Measurements from ENCODE around the gene PLCL2. TPM values are rescaled to one million over a fixed set of nuclear protein-coding genes. Genes with fewer than 3 reads are reported as not detected.

The PLCL2 gene
- total and polyA plus RNA-seq, 2 donors (not counting 1 experiment from before 2014, with no cell fraction given) = 21.7 to 55.2 TPM

DNA sequence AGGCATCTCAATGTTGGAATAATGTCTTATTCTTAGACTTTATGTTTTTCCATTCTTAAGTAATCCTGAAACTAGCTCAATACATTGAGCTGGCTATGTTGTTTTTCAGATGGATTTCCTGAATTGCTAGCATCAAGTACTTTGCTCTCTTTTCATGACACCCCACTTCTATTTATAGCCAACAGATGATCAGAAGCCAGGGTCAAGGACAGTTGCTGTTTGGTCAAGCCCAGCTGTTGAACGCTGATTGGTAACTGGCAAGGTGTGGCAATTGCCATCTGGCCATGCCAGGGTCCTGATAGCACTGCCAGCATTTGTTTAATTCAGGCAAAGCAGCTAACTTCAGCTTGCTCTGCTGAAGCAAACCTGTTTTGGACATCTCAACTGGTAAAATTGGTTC is 46.2 kb upstream of the PLCL2 start:
- TF ChIP-seq, protein P1, sequence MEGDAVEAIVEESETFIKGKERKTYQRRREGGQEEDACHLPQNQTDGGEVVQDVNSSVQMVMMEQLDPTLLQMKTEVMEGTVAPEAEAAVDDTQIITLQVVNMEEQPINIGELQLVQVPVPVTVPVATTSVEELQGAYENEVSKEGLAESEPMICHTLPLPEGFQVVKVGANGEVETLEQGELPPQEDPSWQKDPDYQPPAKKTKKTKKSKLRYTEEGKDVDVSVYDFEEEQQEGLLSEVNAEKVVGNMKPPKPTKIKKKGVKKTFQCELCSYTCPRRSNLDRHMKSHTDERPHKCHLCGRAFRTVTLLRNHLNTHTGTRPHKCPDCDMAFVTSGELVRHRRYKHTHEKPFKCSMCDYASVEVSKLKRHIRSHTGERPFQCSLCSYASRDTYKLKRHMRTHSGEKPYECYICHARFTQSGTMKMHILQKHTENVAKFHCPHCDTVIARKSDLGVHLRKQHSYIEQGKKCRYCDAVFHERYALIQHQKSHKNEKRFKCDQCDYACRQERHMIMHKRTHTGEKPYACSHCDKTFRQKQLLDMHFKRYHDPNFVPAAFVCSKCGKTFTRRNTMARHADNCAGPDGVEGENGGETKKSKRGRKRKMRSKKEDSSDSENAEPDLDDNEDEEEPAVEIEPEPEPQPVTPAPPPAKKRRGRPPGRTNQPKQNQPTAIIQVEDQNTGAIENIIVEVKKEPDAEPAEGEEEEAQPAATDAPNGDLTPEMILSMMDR (IDR thresholded peaks at IDR 0.05) = no peak
- no peak for TF ChIP-seq EZH2 (IDR thresholded peaks at IDR 0.05; ENCODE audit: borderline replicate concordance, insufficient read depth, low read depth, low read length, poor library complexity, severe bottlenecking)
- peaks cover 35 to 36% of the 10 kb centered on the region in 2 donors for H3K4me1 ChIP-seq (ENCODE audit: control insufficient read depth in 2 of 2, insufficient read depth in 2 of 2, low read length in 2 of 2)
- Mint-ChIP-seq H3K27me3 (no peaks in the 10 kb centered on the region), H3K27ac (peak overlapping the region; percentile 12), H3K4me1 (peaks cover 50% of the 10 kb centered on the region), H3K9me3 (ENCODE audit: insufficient read depth) (no peaks in the 10 kb centered on the region), H3K4me3 (no peak overlapping the region)
- no peaks in the 10 kb centered on the region for H3K79me2 ChIP-seq (ENCODE audit: control insufficient read depth, insufficient read depth, low read length)
- no peak overlapping the region for H3K4me3 ChIP-seq (ENCODE audit: control extremely low read depth in 1 of 5, extremely low read depth in 1 of 5, insufficient read depth in 1 of 5, low read depth in 2 of 5, low read length in 4 of 5)
- no peaks in the 10 kb centered on the region for H3K27me3 ChIP-seq (replicated peaks in 1 of 4; ENCODE audit: control extremely low read depth in 1 of 4, control insufficient read depth in 3 of 4, insufficient read depth in 4 of 4, low read length in 3 of 4)
- intact Hi-C loops (cut with micrococcal nuclease) = no loop called here
- no peak for DNase-seq
- no peaks in the 10 kb centered on the region for H3K36me3 ChIP-seq (replicated peaks in 1 of 2; ENCODE audit: control extremely low read depth in 1 of 2, control insufficient read depth in 1 of 2, extremely low read depth in 1 of 2, insufficient read depth in 2 of 2, low read length in 1 of 2)
- no peak overlapping the region for H3K9ac ChIP-seq (ENCODE audit: low read length)
- no peaks in the 10 kb centered on the region for H3K9me3 ChIP-seq (ENCODE audit: control extremely low read depth in 1 of 3, control insufficient read depth in 2 of 3, insufficient read depth in 1 of 3, low read length in 2 of 3)
- peak overlapping the region; percentile 5 for H3K4me2 ChIP-seq (replicated peaks; ENCODE audit: low read depth, low read length, poor library complexity, severe bottlenecking)
- H4K20me1 ChIP-seq (ENCODE audit: control insufficient read depth, insufficient read depth, low read length, poor library complexity, severe bottlenecking) = no peaks in the 10 kb centered on the region
- no peak for ATAC-seq (ENCODE audit: low read depth)
- WGBS (ENCODE audit: insufficient coverage) = 15% methylated on average over 1 of the region's 1 CpG
- CTCF ChIA-PET = interaction anchor here (1.1 to 1.3 kb wide), 3 partner anchors 10 to 62 kb away, joined by 3 to 4 read pairs (median 3); no protein-coding TSS in a partner anchor
- POLR2A ChIA-PET = no interaction called here
- no peak overlapping the region for H3K27ac ChIP-seq (ENCODE audit: low read length in 2 of 2)
- no peak overlapping the region for H2AFZ ChIP-seq (ENCODE audit: insufficient read depth, low read depth, low read length, poor library complexity, severe bottlenecking)

DNA sequence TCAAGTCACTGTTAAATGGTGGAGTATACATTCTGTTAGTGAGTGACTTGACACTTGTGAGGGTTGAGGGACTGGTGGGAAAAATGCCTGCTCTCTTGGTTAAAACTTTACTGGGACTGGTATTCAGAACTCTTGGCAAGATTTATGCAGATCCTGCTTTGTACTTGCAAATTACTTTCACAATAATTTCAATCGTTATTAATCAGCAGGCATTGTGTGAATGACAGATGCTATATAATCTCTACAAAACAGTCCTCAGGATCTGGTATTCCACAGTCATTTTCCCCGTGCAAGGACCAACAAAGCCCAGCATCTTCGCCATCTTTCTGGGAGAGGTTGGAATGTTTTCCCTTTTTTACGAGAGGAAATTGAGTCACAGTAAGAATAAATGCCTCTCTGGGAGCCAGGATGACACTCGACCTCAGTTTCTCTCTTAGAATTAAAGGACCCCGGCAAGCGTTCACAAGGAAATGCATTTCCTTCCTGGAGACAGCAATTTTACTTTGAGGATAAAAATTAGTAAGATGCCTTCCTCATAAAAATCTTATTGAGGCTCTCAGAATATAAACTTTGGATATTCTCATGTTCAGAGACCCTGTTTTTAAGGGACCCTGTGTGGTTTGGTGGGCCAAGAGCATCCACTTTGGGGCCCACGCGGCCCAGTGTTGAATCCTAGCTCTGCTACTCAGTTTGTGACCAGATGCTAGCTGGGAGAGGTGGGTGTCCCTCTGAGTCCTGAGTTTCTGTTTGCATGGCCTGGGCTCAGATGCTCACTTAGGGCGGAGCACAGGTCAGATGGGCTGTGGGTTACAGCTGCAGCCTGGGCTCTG is 45.3 kb upstream of the PLCL2 start:
- 100% methylated on average over 3 of the region's 10 CpGs for WGBS (ENCODE audit: insufficient coverage)
- H3K27me3 Mint-ChIP-seq = no peaks in the 10 kb centered on the region
- intact Hi-C loops (cut with micrococcal nuclease) = no loop called here
- POLR2A ChIA-PET = no interaction called here
- no peaks in the 10 kb centered on the region for H3K27me3 ChIP-seq (replicated peaks in 1 of 4; ENCODE audit: control extremely low read depth in 1 of 4, control insufficient read depth in 3 of 4, insufficient read depth in 4 of 4, low read length in 3 of 4)
- no peak overlapping the region for H2AFZ ChIP-seq (ENCODE audit: insufficient read depth, low read depth, low read length, poor library complexity, severe bottlenecking)
- no peak overlapping the region for H3K4me2 ChIP-seq (replicated peaks; ENCODE audit: low read depth, low read length, poor library complexity, severe bottlenecking)
- H3K9me3 ChIP-seq (ENCODE audit: control extremely low read depth in 1 of 3, control insufficient read depth in 2 of 3, insufficient read depth in 1 of 3, low read length in 2 of 3) = no peaks in the 10 kb centered on the region
- H3K27ac Mint-ChIP-seq = no peak overlapping the region
- H3K4me3 ChIP-seq (ENCODE audit: control extremely low read depth in 1 of 5, extremely low read depth in 1 of 5, insufficient read depth in 1 of 5, low read depth in 2 of 5, low read length in 4 of 5) = no peak overlapping the region
- TF ChIP-seq, protein P1 (IDR thresholded peaks at IDR 0.05) = no peak
- TF ChIP-seq EZH2 (IDR thresholded peaks at IDR 0.05; ENCODE audit: borderline replicate concordance, insufficient read depth, low read depth, low read length, poor library complexity, severe bottlenecking) = no peak
- H4K20me1 ChIP-seq (ENCODE audit: control insufficient read depth, insufficient read depth, low read length, poor library complexity, severe bottlenecking) = no peaks in the 10 kb centered on the region
- no peaks in the 10 kb centered on the region for H3K36me3 ChIP-seq (replicated peaks in 1 of 2; ENCODE audit: control extremely low read depth in 1 of 2, control insufficient read depth in 1 of 2, extremely low read depth in 1 of 2, insufficient read depth in 2 of 2, low read length in 1 of 2)
- no peak overlapping the region for H3K4me3 Mint-ChIP-seq
- H3K4me1 Mint-ChIP-seq = peaks cover 57% of the 10 kb centered on the region
- peaks cover 43 to 44% of the 10 kb centered on the region in 2 donors for H3K4me1 ChIP-seq (ENCODE audit: control insufficient read depth in 2 of 2, insufficient read depth in 2 of 2, low read length in 2 of 2)
- no peak for ATAC-seq (ENCODE audit: low read depth)
- no peak for DNase-seq
- no peak overlapping the region for H3K9ac ChIP-seq (ENCODE audit: low read length)
- CTCF ChIA-PET = interaction anchor here (1.1 kb wide), 1 partner anchor 11 kb away, joined by 4 read pairs; no protein-coding TSS in a partner anchor
- no peaks in the 10 kb centered on the region for H3K9me3 Mint-ChIP-seq (ENCODE audit: insufficient read depth)
- H3K27ac ChIP-seq (ENCODE audit: low read length in 2 of 2) = no peak overlapping the region
- H3K79me2 ChIP-seq (ENCODE audit: control insufficient read depth, insufficient read depth, low read length) = no peaks in the 10 kb centered on the region

Measured in B cell (primary cell).